HepG2 (cell line): ENCODE measurements around the gene XKR7. TPM values are rescaled to one million over a fixed set of nuclear protein-coding genes. Genes with fewer than 3 reads are reported as not detected.

Experiments
- ARID4A ChIP-seq: sonication (generic); formaldehyde crosslinking; IDR thresholded peaks from 2 replicates; pipeline ENCODE4 v1.5.0; 2020; ENCODE audit warnings: mild to moderate bottlenecking, missing genetic modification reagents, borderline replicate concordance
- BCL3 ChIP-seq: sonication (generic); formaldehyde crosslinking; IDR thresholded peaks from 2 replicates; pipeline ENCODE4 v1.5.1; 2020; ENCODE audit warnings: mild to moderate bottlenecking, missing genetic modification reagents, moderate library complexity
- BCL6 ChIP-seq: IDR thresholded peaks from 2 replicates; pipeline ENCODE4 v1.6.1; 2016; ENCODE audit warnings: missing genetic modification reagents, missing compliant biosample characterization
- E2F1 ChIP-seq: sonication (generic); formaldehyde crosslinking; IDR thresholded peaks from 2 replicates; pipeline ENCODE4 v1.5.0; 2020; ENCODE audit warnings: missing genetic modification reagents
- EP300 ChIP-seq, 3 experiments: sonication (generic) in 1 of 3; formaldehyde crosslinking in 1 of 3; IDR thresholded peaks; 2 replicates each; pipeline versions ENCODE4 v1.5.1 to v1.6.1; 2011 to 2020; ENCODE audit warnings: low read depth in 2 of 3, low read length in 2 of 3, borderline replicate concordance in 1 of 3, improper control_type of control experiment in 1 of 3, mild to moderate bottlenecking in 1 of 3, missing genetic modification reagents in 1 of 3, moderate library complexity in 1 of 3
- FOSL2 ChIP-seq: sonication (generic); formaldehyde crosslinking; IDR thresholded peaks from 2 replicates; pipeline ENCODE4 v1.4.0; 2020; ENCODE audit warnings: missing genetic modification reagents
- GTF2F1 ChIP-seq: fragments of 150-350 bp; IDR thresholded peaks from 2 replicates; pipeline ENCODE4 v1.6.1; 2014; ENCODE audit warnings: low read length
- HNF1B ChIP-seq: sonication (generic); formaldehyde crosslinking; IDR thresholded peaks from 2 replicates; pipeline ENCODE4 v1.5.1; 2020; ENCODE audit warnings: mild to moderate bottlenecking, moderate library complexity, missing genetic modification reagents
- HOXD1 ChIP-seq: sonication (generic); formaldehyde crosslinking; IDR thresholded peaks from 2 replicates; pipeline ENCODE4 v1.5.0; 2020; ENCODE audit warnings: missing genetic modification reagents
- NFKB2 ChIP-seq: sonication (generic); formaldehyde crosslinking; IDR thresholded peaks from 2 replicates; pipeline ENCODE4 v1.4.0; 2020; ENCODE audit warnings: missing genetic modification reagents, borderline replicate concordance
- PHB2 ChIP-seq: fragments of 450-650 bp; IDR thresholded peaks from 2 replicates; pipeline ENCODE4 v1.6.1; 2018; ENCODE audit not compliant: partially characterized antibody
- RCOR2 ChIP-seq: IDR thresholded peaks from 2 replicates; pipeline ENCODE4 v1.6.1; 2016; ENCODE audit warnings: missing biosample characterization, missing genetic modification reagents
- RELA ChIP-seq: sonication (generic); formaldehyde crosslinking; IDR thresholded peaks from 2 replicates; pipeline ENCODE4 v1.4.0; 2020; ENCODE audit warnings: missing genetic modification reagents
- SALL1 ChIP-seq: sonication (generic); formaldehyde crosslinking; IDR thresholded peaks from 2 replicates; pipeline ENCODE4 v1.8.0; 2022; ENCODE audit warnings: mild to moderate bottlenecking, missing genetic modification reagents
- SMAD9 ChIP-seq: sonication (generic); formaldehyde crosslinking; IDR thresholded peaks from 2 replicates; pipeline ENCODE4 v1.5.1; 2020; ENCODE audit warnings: mild to moderate bottlenecking, missing genetic modification reagents
- SPEN ChIP-seq: sonication (generic); formaldehyde crosslinking; IDR thresholded peaks from 2 replicates; pipeline ENCODE4 v1.5.1; 2020; ENCODE audit warnings: low read depth, mild to moderate bottlenecking, missing genetic modification reagents
- ZBTB38 ChIP-seq: sonication (generic); formaldehyde crosslinking; IDR thresholded peaks from 2 replicates; pipeline ENCODE4 v1.5.1; 2020; ENCODE audit warnings: mild to moderate bottlenecking, missing genetic modification reagents
- ZNF546 ChIP-seq: sonication (generic); formaldehyde crosslinking; conservative IDR thresholded peaks from 2 replicates; pipeline ENCODE4 v1.8.1; 2023; ENCODE audit warnings: mild to moderate bottlenecking, missing genetic modification reagents
- ZNF580 ChIP-seq: IDR thresholded peaks from 2 replicates; pipeline ENCODE4 v1.6.1; 2016; ENCODE audit warnings: low read depth, borderline replicate concordance
- ZSCAN25 ChIP-seq: sonication (generic); formaldehyde crosslinking; IDR thresholded peaks from 2 replicates; pipeline ENCODE4 v1.8.0; 2022; ENCODE audit warnings: mild to moderate bottlenecking, missing genetic modification reagents
- polyA plus RNA-seq, 8 experiments: library from polyadenylated mRNA; depleted of rRNA in 3 of 8; stranded (reverse) in 7 of 8; unstranded in 1 of 8; fragments of >200 nt; fragmentation: Illumina TruSeq in 4 of 8; extraction: Trizol in 4 of 8; gene quantifications; 2 replicates each; pipeline versions ENCODE4 v1.2.1 to v1.2.3, GENCODE V29; 2011 to 2016; ENCODE audit warnings: low read depth in 4 of 8, missing spikeins in 1 of 8, mixed read lengths in 1 of 8; ENCODE audit not compliant: insufficient read depth in 1 of 8
- total RNA-seq, 5 experiments: library from RNA; depleted of rRNA; stranded (reverse); fragments of >200 nt; fragmentation: Illumina TruSeq; extraction: Trizol; gene quantifications; 2 replicates each; pipeline ENCODE4 v1.2.3, GENCODE V29; 2016; ENCODE audit warnings: low read depth in 1 of 5

The XKR7 gene
- total and polyA plus RNA-seq, 2 of the 13 experiments (the other 11 are each of a cell fraction or from before 2014, with no cell fraction given): not detected

GRCh38 chr20:32028647-32029372 is 60.9 kb downstream of the XKR7 start (continued):
- TF ChIP-seq GTF2F1 (no peak), EP300 (IDR thresholded peaks at IDR 0.05; ENCODE audit: low read depth in 2 of 2, low read length in 2 of 2) (no peak), EP300 (CRISPR knock-in tag; IDR thresholded peaks at IDR 0.05; ENCODE audit: borderline replicate concordance) (no peak), ARID4A (CRISPR knock-in tag) (peak; percentile 44; the same call in 1 of the 2 replicates), ZBTB38 (CRISPR knock-in tag) (peak; percentile 71; the same call in 1 of the 2 replicates), E2F1 (no peak), BCL6 (CRISPR knock-in tag) (peak; percentile 15; the same call in 1 of the 2 replicates), RCOR2 (CRISPR knock-in tag) (peak; percentile 62; the same call in 1 of the 2 replicates), SPEN (peak; percentile 68), NFKB2 (CRISPR knock-in tag) (peak; percentile 66; the same call in 1 of the 2 replicates), PHB2 (no peak), HOXD1 (no peak), FOSL2 (CRISPR knock-in tag) (0 out of 2 replicates have a peak, but pooled peaks have one; percentile 19), SMAD9 (CRISPR knock-in tag) (no peak), RELA (no peak), ZNF580 (peak; percentile 87; the same call in 1 of the 2 replicates), BCL3 (CRISPR knock-in tag) (no peak), ZNF546 (CRISPR knock-in tag) (no peak), HNF1B (CRISPR knock-in tag) (peak; percentile 70; the same call in 1 of the 2 replicates), ZSCAN25 (CRISPR knock-in tag) (0 out of 2 replicates have a peak, but pooled peaks have one; percentile 30), SALL1 (CRISPR knock-in tag) (peak; percentile 75)
